Epidermal melanocyte (primary cell): ENCODE data around the gene PCSK6.
"Not testable (repeated sequence)": the region's sequence is repeated elsewhere in the genome, so short reads cannot be mapped to it uniquely, and the experiment has no call there.

ENCODE experiments used
- DNase-seq: peaks from one replicate; pipeline ENCODE4 v3.0.0; 2011; ENCODE audit warnings: low spot score; ENCODE audit not compliant: insufficient read length

Gene PCSK6

DNA sequence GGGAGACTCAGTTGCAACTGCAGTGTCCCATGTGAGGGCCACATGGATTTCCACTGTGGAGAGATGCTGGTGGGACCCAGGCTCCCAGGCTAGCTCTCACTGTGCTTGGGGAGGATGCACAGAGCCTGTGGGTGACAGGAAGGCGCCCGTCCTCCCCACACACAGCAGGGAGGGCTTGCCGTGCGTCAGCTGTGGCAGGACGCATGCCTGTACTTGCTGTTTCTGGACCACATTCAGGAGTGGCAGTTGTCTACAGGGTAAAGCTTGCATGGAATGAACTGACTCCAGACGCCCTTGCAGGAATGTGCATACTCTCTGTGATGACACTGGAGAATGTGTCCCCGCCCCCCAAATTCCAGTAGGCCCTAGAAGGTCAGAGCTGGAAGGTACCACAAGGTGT lies 130.6 kb downstream of the PCSK6 start:
- DNase-seq, result no peak

DNA sequence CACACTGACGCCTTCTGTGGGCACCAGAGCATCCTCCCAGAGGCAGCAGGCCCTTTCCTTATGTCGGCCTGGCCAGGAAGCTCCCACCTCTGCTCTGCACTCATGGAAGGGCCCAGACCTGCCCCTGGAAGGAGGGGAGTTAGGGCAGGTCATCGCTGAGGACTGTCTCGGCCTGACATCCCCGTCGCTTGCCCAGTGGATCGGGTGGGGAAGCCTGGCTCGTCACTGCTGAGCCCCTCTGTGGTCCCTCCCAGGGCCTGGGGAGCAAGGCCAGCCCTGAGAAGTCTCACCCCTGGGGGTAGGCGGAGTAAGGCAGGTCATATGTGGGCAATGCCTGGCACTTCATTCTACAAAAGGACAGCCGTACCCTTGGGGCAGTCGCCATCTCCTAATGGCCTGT lies 131.6 kb downstream of the PCSK6 start:
- DNase-seq, result no peak

- DNase-seq, result no peak
These were observed 132.2 kb downstream of the PCSK6 start for GRCh38 chr15:101357333-101357732.

DNA sequence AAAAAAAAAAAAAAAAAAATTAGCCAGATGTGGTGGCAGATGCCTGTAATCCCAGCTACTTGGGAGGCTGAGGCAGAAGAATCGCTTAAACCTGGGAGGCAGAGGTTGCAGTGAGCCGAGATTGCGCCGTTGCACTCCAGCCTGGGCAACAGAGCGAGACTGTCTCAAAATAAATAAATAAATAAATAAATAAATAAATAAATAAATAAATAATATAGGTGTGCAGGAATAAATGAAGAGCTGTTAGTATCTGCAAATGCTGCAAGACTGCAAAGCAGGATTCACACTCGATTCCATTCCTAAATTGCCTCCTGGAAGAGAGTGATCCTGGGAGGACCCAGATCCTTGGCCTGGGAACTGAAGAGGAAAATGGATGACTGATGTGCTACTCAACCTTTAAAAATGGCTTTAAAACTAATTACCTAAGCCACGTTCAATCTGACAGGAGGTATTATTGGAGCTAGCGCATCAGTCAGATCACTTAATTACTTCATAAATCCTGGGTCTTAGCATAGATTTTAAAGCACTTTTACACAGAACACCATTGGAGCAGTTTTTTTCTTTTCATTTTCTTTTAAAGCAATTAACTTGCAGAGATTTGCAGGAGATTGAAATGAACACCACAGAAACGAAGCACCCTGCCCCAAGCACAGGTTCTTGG lies 132.9 kb downstream of the PCSK6 start:
- DNase-seq, result not testable (repeated sequence)

DNA sequence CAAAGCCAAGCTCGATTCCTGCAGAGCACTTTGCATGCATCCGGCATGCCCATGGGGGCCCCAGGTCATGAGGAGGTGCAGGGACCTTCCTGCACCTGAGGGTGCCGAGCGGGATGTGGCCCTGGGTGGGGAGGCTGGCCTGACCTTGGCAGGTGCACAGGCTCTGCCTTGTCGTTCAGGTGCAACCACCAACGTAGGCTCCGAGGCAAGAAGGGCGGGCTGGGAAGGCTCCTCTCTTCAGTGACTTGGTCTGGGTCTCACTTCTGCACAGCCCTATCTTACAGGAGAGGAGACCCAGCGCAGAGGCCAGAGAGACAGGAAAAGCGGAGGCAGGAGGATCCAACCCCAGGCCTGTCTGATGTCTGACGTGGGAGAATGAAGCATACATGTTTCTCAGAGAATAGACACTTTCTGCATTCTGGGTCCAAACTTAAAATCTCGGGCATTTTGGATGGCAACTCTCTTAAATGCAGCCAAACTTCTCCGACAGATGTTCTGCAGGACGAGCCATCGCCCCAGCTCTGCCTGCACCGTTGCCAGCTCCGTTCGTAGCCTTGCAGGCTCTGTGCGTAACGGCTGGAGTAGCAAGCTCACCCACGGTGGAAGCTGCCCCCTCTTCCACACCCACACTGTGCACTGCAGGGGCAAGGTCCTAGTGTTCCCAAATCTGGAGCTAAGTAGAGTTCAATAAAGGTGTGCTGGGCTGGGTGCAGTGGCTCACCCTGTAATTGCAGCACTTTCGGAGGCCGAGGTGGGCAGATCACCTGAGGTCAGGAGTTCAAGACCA lies 133.6 kb downstream of the PCSK6 start:
- no peak for DNase-seq

GRCh38 chr15:101354891-101355623 lies 134.4 kb downstream of the PCSK6 start:
- DNase-seq, result no peak

GRCh38 chr15:101353240-101353639 lies 136.3 kb downstream of the PCSK6 start:
- DNase-seq, result no peak

- DNase-seq, result no peak
These were observed 137.8 kb downstream of the PCSK6 start for GRCh38 chr15:101351736-101352135.

DNA sequence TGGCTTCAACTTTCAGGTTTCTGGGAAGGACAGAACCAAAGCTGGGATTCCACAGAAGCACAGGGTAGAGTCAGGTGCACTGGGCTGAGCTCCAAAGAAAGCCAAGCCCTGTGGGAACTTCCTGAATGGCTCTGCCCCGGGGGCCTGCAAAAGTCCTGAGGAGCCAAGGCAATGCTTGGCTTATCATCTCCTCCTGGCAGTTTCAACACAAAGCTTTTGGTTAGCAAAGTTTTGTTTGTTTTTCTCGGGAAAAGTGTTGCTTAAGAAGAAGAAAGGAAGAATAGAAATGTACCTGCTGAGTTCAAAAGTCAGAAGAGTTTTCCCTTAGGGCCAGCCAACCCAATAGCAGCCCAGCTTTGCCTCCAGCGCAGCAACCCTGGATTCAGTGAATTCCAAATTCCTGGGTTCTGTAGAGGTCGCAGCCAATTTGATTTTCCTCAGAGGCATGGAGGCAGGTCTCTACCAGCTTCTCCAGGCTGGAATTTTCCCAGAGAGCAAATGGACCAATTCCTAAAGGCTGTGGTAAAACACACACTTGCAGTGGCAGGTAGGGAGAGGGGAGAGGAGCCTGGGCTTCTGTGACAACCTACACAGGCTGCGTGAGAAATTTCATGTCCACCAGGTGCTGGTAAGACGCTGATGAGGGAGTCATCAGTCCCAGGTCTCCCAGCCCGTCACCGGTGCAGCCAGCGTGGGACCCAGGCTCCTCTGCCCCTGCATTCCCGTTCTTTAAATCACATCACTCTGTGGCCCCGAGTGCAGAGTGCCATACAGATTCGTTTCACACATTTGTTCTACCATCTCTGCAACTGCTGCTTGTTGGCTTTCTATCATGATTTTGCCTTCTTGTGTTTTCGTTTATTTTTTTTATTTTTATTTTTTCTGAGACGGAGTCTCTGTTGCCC lies 140.2 kb downstream of the PCSK6 start:
- no peak for DNase-seq

- DNase-seq, result no peak
These were observed 140.9 kb downstream of the PCSK6 start for GRCh38 chr15:101348643-101349042.

DNA sequence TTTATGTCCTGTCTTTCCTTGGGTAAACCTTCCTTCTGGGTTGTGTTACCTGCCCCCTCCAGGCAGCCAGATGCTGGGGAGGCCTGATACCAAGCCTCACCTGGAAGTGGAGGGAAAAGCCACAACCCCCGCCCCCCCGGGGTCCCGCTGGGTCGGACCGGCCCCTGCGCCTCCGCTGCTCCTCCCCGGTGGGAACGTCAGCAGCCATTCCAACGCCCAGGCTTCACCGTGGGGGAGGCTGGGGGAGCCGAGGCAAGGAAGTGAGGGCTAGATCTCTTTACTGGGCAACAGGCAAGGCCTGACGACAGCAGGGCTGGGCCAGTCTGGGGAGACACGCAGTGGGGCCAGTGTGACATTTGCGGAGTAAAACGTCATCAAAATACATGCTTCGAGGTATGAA lies 141.5 kb downstream of the PCSK6 start:
- DNase-seq, result no peak

GRCh38 chr15:101347454-101347853 lies 142.1 kb downstream of the PCSK6 start:
- DNase-seq, result no peak

DNA sequence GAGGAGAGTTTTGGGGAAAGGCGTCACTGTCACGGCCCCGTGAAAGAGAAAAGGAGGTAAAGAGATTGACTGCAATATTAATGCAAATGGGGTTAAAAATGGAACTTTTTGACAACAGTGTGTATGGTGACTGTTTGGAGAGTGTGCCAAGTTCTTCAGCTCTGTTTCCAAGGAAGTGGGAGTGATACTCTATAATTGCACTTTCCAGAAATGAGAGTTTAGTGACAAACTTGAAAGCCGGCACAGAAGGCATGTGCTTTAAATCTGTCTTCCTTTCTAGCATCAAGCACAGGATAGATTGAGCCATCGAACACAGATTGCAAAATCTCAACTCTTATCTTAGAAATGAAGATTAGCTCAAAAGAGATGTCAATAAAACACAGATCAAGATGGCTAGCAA lies 142.6 kb downstream of the PCSK6 start:
- DNase-seq, result no peak

- DNase-seq, result no peak
These were observed 147.5 kb downstream of the PCSK6 start for GRCh38 chr15:101342056-101342455.

- no peak for DNase-seq
These were observed 150.9 kb downstream of the PCSK6 start for GRCh38 chr15:101338502-101339057.

- no peak for DNase-seq
These were observed 151.5 kb downstream of the PCSK6 start for GRCh38 chr15:101337976-101338375.

GRCh38 chr15:101333907-101334789 lies 155.4 kb downstream of the PCSK6 start:
- not testable (repeated sequence) for DNase-seq

DNA sequence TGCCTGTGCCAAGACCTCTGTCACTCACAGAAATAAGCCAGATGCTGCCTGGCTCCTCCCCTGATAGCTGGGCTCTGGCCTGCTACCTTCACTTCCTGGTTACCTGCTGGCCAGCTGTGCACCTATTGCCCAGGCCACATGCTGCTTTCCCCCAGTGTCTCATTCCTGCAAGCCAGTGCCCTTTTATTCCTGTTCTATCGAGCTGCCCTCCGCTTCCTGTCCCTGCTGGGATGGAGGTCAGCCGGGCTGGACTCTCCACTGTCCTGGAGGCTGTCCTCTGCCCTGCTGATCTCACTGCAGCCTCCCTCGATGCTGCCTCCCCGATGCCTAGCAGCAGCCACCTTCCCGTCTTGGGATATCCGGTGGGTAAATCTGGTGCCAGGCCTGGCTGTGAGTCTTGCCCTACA lies 157.4 kb downstream of the PCSK6 start:
- DNase-seq, result no peak

- DNase-seq, result no peak
These were observed 159.6 kb downstream of the PCSK6 start for GRCh38 chr15:101329867-101330380.
